Caco-2 (cell line): ENCODE data around the gene PDIA5. TPM values are rescaled to one million over a fixed set of nuclear protein-coding genes. Genes with fewer than 3 reads are reported as not detected.

Experiments used
- BruUV-seq: library from RNA; stranded (reverse); fragments of 400-500 nt; replicated peaks from 2 replicates; lab custom pipeline; 2021; lab: Mats Ljungman, UMichigan
- CTCF ChIA-PET: fragments of 300-600 bp; sonication (Branson Sonifier 250); formaldehyde crosslinking; loops from one replicate; lab custom pipeline; 2022; ENCODE audit warnings: antibody characterized with exemption; lab: Charles Lee
- POLR2A ChIA-PET: fragments of 300-600 bp; sonication (Branson Sonifier 250); formaldehyde crosslinking; loops from one replicate; lab custom pipeline; 2022; ENCODE audit warnings: antibody characterized with exemption; lab: Charles Lee
- DNase-seq, 2 experiments: peaks; one replicate each; pipeline versions ENCODE4 v3.0.0 to v3.0.0-alpha.2; 2020 to 2022
- H3K27me3 ChIP-seq: replicated peaks from 2 replicates; pipeline ENCODE4 v1.6.0; 2011; ENCODE audit warnings: low read length; ENCODE audit not compliant: control insufficient read depth, insufficient read depth
- H3K36me3 ChIP-seq: 2 replicates; pipeline ENCODE4 v1.5.1; 2011; ENCODE audit warnings: low read length; ENCODE audit not compliant: control insufficient read depth, insufficient read depth
- H3K4me1 ChIP-seq: fragments of 250-450 bp; sonication (Bioruptor Pico); 2 replicates; pipeline ENCODE4 v1.5.1; 2020; ENCODE audit warnings: mild to moderate bottlenecking
- H3K4me3 ChIP-seq: 2 replicates; pipeline ENCODE4 v1.5.1; 2011; ENCODE audit warnings: low read depth, mild to moderate bottlenecking, control low read depth, low read length
- H3K9me3 ChIP-seq: fragments of 250-450 bp; sonication (Bioruptor Pico); 2 replicates; pipeline ENCODE4 v1.5.1; 2020; ENCODE audit warnings: mild to moderate bottlenecking, moderate library complexity
- H3K27ac Mint-ChIP-seq: one replicate; pipeline ENCODE4 v1.8.0; 2022; ENCODE audit warnings: mixed read lengths; ENCODE audit not compliant: unreplicated experiment
- H3K27me3 Mint-ChIP-seq: one replicate; pipeline ENCODE4 v1.8.0; 2022; ENCODE audit warnings: mixed read lengths; ENCODE audit not compliant: insufficient read depth, unreplicated experiment
- H3K36me3 Mint-ChIP-seq: one replicate; pipeline ENCODE4 v1.8.0; 2022; ENCODE audit warnings: mild to moderate bottlenecking, mixed read lengths; ENCODE audit not compliant: insufficient read depth, unreplicated experiment
- H3K4me1 Mint-ChIP-seq: one replicate; pipeline ENCODE4 v1.8.0; 2022; ENCODE audit warnings: low read depth, mixed read lengths; ENCODE audit not compliant: unreplicated experiment
- H3K4me3 Mint-ChIP-seq: one replicate; pipeline ENCODE4 v1.8.0; 2022; ENCODE audit warnings: mild to moderate bottlenecking, moderate library complexity, mixed read lengths; ENCODE audit not compliant: unreplicated experiment
- H3K9me3 Mint-ChIP-seq: one replicate; pipeline ENCODE4 v1.8.0; 2022; ENCODE audit warnings: mixed read lengths; ENCODE audit not compliant: unreplicated experiment
- CTCF ChIP-seq, 2 experiments: fragments of 200-600 bp in 1 of 2; IDR thresholded peaks; 1 replicate in 1 of 2; 2 replicates in 1 of 2; pipeline versions ENCODE4 v1.5.1 to v1.8.0; 2011 to 2022; ENCODE audit warnings: antibody characterized with exemption in 1 of 2, control low read depth in 1 of 2, inconsistent platforms in 1 of 2, low read depth in 1 of 2, low read length in 1 of 2, mild to moderate bottlenecking in 1 of 2, moderate library complexity in 1 of 2; ENCODE audit not compliant: insufficient read depth in 1 of 2, severe bottlenecking in 1 of 2, unreplicated experiment in 1 of 2
- intact Hi-C: fragments of 100-400 bp; cut with micrococcal nuclease; formaldehyde crosslinking; loops from one replicate; pipeline ENCODE4 v1.10.0; 2022; ENCODE audit not compliant: unreplicated experiment
- total RNA-seq: library from RNA; stranded (reverse); gene quantifications from 2 replicates; pipeline ENCODE4 v1.2.3, GENCODE V29; 2022

Gene PDIA5
- total RNA-seq, 1 experiment from 2014 or later = 48.2 TPM

DNA sequence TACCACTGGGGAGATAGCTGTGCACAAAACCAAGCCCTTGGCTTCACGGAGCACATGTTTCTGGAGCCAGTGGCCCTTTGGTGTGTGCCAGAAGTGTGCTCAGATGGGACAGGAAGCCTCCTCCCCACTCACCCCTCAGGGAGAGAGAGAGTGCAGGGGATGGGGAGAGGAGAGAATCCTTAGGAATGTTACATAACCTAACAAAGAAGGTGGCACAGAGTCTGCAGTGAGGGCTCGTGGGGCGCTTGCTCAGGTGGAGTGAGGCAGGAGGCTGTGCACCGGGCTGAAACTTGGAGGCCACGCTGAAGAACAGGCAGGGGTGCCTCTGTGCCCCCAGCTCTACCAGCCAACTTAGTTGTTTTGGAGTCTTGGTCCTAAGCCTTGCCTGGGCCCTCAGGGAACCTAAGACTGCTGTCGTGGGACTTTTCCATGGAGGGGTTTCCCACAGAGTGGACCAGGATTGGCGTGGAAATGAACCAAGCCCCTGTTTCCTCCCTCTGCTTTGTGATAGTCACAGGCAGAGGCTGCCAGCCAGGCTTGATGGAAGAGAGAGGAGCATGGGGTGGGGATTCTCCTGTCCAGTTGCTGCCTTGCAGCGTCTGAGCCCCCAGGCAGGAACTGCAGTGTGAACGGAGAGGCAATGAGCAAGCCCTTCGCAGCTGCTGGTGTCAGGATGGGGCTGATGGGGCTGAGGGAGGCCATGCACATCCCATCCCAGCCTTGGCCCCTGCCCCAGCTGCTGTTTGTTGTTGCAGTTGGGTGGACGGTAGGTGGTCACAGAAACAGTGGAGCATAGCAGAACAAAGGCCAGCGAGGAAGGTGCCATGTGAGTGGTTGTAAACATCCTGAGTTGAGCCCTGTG lies 32.7 kb downstream of the PDIA5 start:
- CTCF ChIA-PET = interaction anchor here (1.1 kb wide), 1 partner anchor 345 kb away, joined by 3 read pairs; no protein-coding TSS in a partner anchor
- H3K4me1 ChIP-seq = peaks cover 12% of the 10 kb centered on the region; the same call in 1 of the 2 replicates
- peaks cover 47% of the 10 kb centered on the region for H3K36me3 Mint-ChIP-seq
- BruUV-seq = no TSS peak
- H3K9me3 ChIP-seq = no peaks in the 10 kb centered on the region
- no peaks in the 10 kb centered on the region for H3K27me3 ChIP-seq
- intact Hi-C loops = no loop called here
- no peak for DNase-seq
- no peaks in the 10 kb centered on the region for H3K9me3 Mint-ChIP-seq
- H3K4me1 Mint-ChIP-seq = peaks cover 19% of the 10 kb centered on the region
- POLR2A ChIA-PET = no interaction called here
- H3K4me3 ChIP-seq = no peak overlapping the region
- H3K27me3 Mint-ChIP-seq = no peaks in the 10 kb centered on the region
- peak overlapping the region; percentile 78 for H3K27ac Mint-ChIP-seq
- peaks cover 1% of the 10 kb centered on the region for H3K36me3 ChIP-seq
- H3K4me3 Mint-ChIP-seq = no peak overlapping the region
- TF ChIP-seq CTCF (IDR thresholded peaks at IDR 0.05; ENCODE audit: insufficient read depth in 1 of 2, low read depth in 1 of 2, low read length in 1 of 2, severe bottlenecking in 1 of 2, unreplicated experiment in 1 of 2) = no peak

- ChIA-PET CTCF (no interaction called here), POLR2A (no interaction called here)
- no peak for TF ChIP-seq CTCF (IDR thresholded peaks at IDR 0.05; ENCODE audit: insufficient read depth in 1 of 2, low read depth in 1 of 2, low read length in 1 of 2, severe bottlenecking in 1 of 2, unreplicated experiment in 1 of 2)
- Histone ChIP-seq H3K27me3 (no peaks in the 10 kb centered on the region), H3K4me3 (no peak overlapping the region), H3K9me3 (no peaks in the 10 kb centered on the region), H3K36me3 (peaks cover 1% of the 10 kb centered on the region), H3K4me1 (peaks cover 12% of the 10 kb centered on the region; the same call in 1 of the 2 replicates)
- intact Hi-C loops = no loop called here
- Mint-ChIP-seq H3K27ac (peak overlapping the region; percentile 78), H3K27me3 (no peaks in the 10 kb centered on the region), H3K4me1 (peaks cover 19% of the 10 kb centered on the region), H3K4me3 (no peak overlapping the region), H3K9me3 (no peaks in the 10 kb centered on the region), H3K36me3 (peaks cover 50% of the 10 kb centered on the region)
- no TSS peak for BruUV-seq
- DNase-seq = no peak
Observed at GRCh38 chr3:123100193-123100776, 33.5 kb downstream of the PDIA5 start.

DNA sequence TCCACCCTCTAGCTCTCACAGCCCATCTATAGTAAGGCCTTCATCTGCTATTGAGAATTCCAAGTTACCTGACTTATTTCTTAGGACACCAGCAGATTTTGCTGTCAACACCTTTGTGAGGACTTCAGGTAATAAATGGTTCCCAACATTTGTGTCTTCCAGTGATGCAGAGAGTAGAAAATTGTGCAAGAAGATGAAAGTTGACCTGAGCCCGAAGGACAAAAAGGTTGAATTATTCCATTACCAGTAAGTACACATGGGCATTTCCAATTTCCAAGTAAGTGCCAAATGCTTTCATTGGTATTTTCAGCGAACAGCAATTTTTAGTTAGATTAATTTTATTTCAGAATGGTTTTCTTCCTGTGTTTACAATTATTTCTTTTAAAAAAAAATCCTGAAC lies 35.4 kb downstream of the PDIA5 start:
- intact Hi-C loops = no loop called here
- DNase-seq = no peak
- TF ChIP-seq CTCF (IDR thresholded peaks at IDR 0.05; ENCODE audit: insufficient read depth in 1 of 2, low read depth in 1 of 2, low read length in 1 of 2, severe bottlenecking in 1 of 2, unreplicated experiment in 1 of 2) = no peak
- no peaks in the 10 kb centered on the region for H3K9me3 Mint-ChIP-seq
- POLR2A ChIA-PET = no interaction called here
- no peak overlapping the region for H3K27ac Mint-ChIP-seq
- Histone ChIP-seq H3K36me3 (peaks cover 1% of the 10 kb centered on the region), H3K4me1 (peaks cover 12% of the 10 kb centered on the region; the same call in 1 of the 2 replicates), H3K27me3 (no peaks in the 10 kb centered on the region), H3K9me3 (no peaks in the 10 kb centered on the region), H3K4me3 (no peak overlapping the region)
- no TSS peak for BruUV-seq
- H3K27me3 Mint-ChIP-seq = no peaks in the 10 kb centered on the region
- no peak overlapping the region for H3K4me3 Mint-ChIP-seq
- peaks cover 19% of the 10 kb centered on the region for H3K4me1 Mint-ChIP-seq
- H3K36me3 Mint-ChIP-seq = peaks cover 60% of the 10 kb centered on the region
- CTCF ChIA-PET = interaction anchor here (0.6 kb wide), 1 partner anchor 41 kb away, joined by 5 read pairs; no protein-coding TSS in a partner anchor
